K562 (cell line): ENCODE results near the gene ZNRF3. TPM values are rescaled to one million over a fixed set of nuclear protein-coding genes. Genes with fewer than 3 reads are reported as not detected.

Source experiments
- ATAC-seq: fragments of 200-7000 bp; cut with Tn5 transposase; 3 replicates; pipeline ENCODE4 v1.9.1; 2020; ENCODE audit warnings: moderate library complexity
- BruUV-seq: library from RNA; stranded (reverse); fragments of 400-500 nt; replicated peaks from 2 replicates; lab custom pipeline; 2021; lab: Mats Ljungman, UMichigan
- CTCF ChIA-PET: fragments of 300-600 bp; formaldehyde crosslinking; extraction: SDS; loops from one replicate; lab custom pipeline; 2021; ENCODE audit warnings: low intra/inter-chr PET ratio; lab: Yijun Ruan, JAX
- POLR2A ChIA-PET: fragments of 300-600, 350-650 bp; sonication (Branson Sonifier 250); formaldehyde crosslinking; extraction: SDS; loops from one replicate; lab custom pipeline; 2021; ENCODE audit warnings: antibody characterized with exemption, inconsistent platforms; lab: Yijun Ruan, JAX
- DNase-seq, 4 experiments: peaks; one replicate each; pipeline versions ENCODE4 v3.0.0 to v3.0.0-alpha.2; 2011 to 2018; ENCODE audit warnings: low spot score in 3 of 4, mixed read lengths in 3 of 4; ENCODE audit errors: extremely low read depth in 1 of 4
- FAIRE-seq: peaks from 2 replicates; lab custom pipeline; 2011; peaks lifted over from hg19 to GRCh38; lab: Jason Lieb, UNC
- H2AFZ ChIP-seq: 2 replicates; pipeline ENCODE4 v1.6.0; 2011; ENCODE audit warnings: low read depth, low read length, control low read depth, inconsistent platforms
- H3K27ac ChIP-seq: fragments of 200-600 bp; 3 replicates; pipeline ENCODE4 v1.8.0; 2011; ENCODE audit warnings: low read depth, mild to moderate bottlenecking, control low read depth, inconsistent platforms, low read length, moderate library complexity, mixed read lengths; ENCODE audit errors: extremely low read depth
- H3K27me3 ChIP-seq, 2 experiments: fragments of 300-600 bp in 1 of 2; 2 replicates in 1 of 2; 3 replicates in 1 of 2; pipeline versions ENCODE4 v1.6.0 to v1.8.0; 2011; ENCODE audit warnings: inconsistent platforms in 2 of 2, low read length in 2 of 2, mild to moderate bottlenecking in 1 of 2, mixed read lengths in 1 of 2, moderate library complexity in 1 of 2; ENCODE audit not compliant: control insufficient read depth in 2 of 2, insufficient read depth in 2 of 2
- H3K36me3 ChIP-seq: fragments of 300-600 bp; 3 replicates; pipeline ENCODE4 v1.8.0; 2011; ENCODE audit warnings: mild to moderate bottlenecking, low read length, inconsistent platforms; ENCODE audit not compliant: control insufficient read depth, insufficient read depth
- H3K4me1 ChIP-seq, 2 experiments: fragments of 200-600 bp in 1 of 2; replicated peaks in 1 of 2; 2 replicates in 1 of 2; 3 replicates in 1 of 2; pipeline versions ENCODE4 v1.5.1 to v1.8.0; 2011; ENCODE audit warnings: inconsistent platforms in 2 of 2, low read length in 2 of 2, mild to moderate bottlenecking in 1 of 2, mixed read lengths in 1 of 2, moderate library complexity in 1 of 2; ENCODE audit not compliant: control insufficient read depth in 2 of 2, insufficient read depth in 2 of 2
- H3K4me2 ChIP-seq: 2 replicates; pipeline ENCODE4 v1.6.1; 2011; ENCODE audit warnings: low read length, control low read depth, inconsistent platforms, mixed read lengths; ENCODE audit not compliant: insufficient read depth
- H3K4me3 ChIP-seq: fragments of 200-600 bp; sonication (generic), shearing (Covaris generic); 2 replicates; pipeline ENCODE4 v1.5.1; 2016; ENCODE audit warnings: control low read depth, inconsistent platforms
- H3K79me2 ChIP-seq: fragments of 200-600 bp; 3 replicates; pipeline ENCODE4 v1.8.0; 2011; ENCODE audit warnings: low read length, inconsistent platforms; ENCODE audit not compliant: control insufficient read depth, insufficient read depth
- H3K9ac ChIP-seq, 2 experiments: 2 replicates each; pipeline versions ENCODE4 v1.6.0 to v1.6.1; 2011; ENCODE audit warnings: low read depth in 2 of 2, low read length in 2 of 2, control low read depth in 1 of 2, inconsistent platforms in 1 of 2, mild to moderate bottlenecking in 1 of 2, mixed read lengths in 1 of 2; ENCODE audit not compliant: insufficient read depth in 1 of 2
- H3K9me1 ChIP-seq: one replicate; pipeline ENCODE4 v1.6.0; 2011; ENCODE audit warnings: inconsistent platforms, mild to moderate bottlenecking, low read length, moderate library complexity; ENCODE audit not compliant: control insufficient read depth, insufficient read depth
- H3K9me3 ChIP-seq: replicated peaks from 2 replicates; pipeline ENCODE4 v1.5.1; 2011; ENCODE audit warnings: low read depth, low read length, inconsistent platforms; ENCODE audit not compliant: control insufficient read depth, insufficient read depth
- H4K20me1 ChIP-seq: replicated peaks from 2 replicates; pipeline ENCODE4 v1.6.1; 2011; ENCODE audit warnings: low read length, inconsistent platforms, mixed read lengths; ENCODE audit not compliant: control insufficient read depth, insufficient read depth
- DNMT1 ChIP-seq: fragments of 450-650 bp; IDR thresholded peaks from 2 replicates; pipeline ENCODE4 v1.6.1; 2016; ENCODE audit warnings: antibody characterized with exemption, mild to moderate bottlenecking
- KAT2B ChIP-seq: IDR thresholded peaks from one replicate; pipeline ENCODE4 v1.6.1; 2012; ENCODE audit warnings: low read depth, mild to moderate bottlenecking, control low read depth, inconsistent platforms, low read length, moderate library complexity
- LEF1 ChIP-seq: fragments of 450-650 bp; IDR thresholded peaks from 2 replicates; pipeline ENCODE4 v1.6.1; 2016; ENCODE audit warnings: mild to moderate bottlenecking
- POLR3G ChIP-seq: IDR thresholded peaks from 2 replicates; pipeline ENCODE4 v1.6.1; 2011; ENCODE audit not compliant: insufficient read length, insufficient replicate concordance; ENCODE audit errors: extremely low read depth
- RFX1 ChIP-seq: fragments of 450-650 bp; IDR thresholded peaks from 2 replicates; pipeline ENCODE4 v1.6.1; 2016; ENCODE audit warnings: mild to moderate bottlenecking, moderate library complexity
- SMARCA4 ChIP-seq: fragments of 450-650 bp; IDR thresholded peaks from 2 replicates; pipeline ENCODE4 v1.6.1; 2016
- SMARCC2 ChIP-seq: fragments of 450-650 bp; IDR thresholded peaks from 2 replicates; pipeline ENCODE4 v1.6.1; 2017; ENCODE audit warnings: antibody characterized with exemption, moderate library complexity, mild to moderate bottlenecking, low read depth
- TAF1 ChIP-seq: IDR thresholded peaks from 2 replicates; pipeline ENCODE4 v1.6.1; 2011; ENCODE audit warnings: mild to moderate bottlenecking, low read length, moderate library complexity; ENCODE audit not compliant: insufficient read depth, control insufficient read depth, severe bottlenecking; ENCODE audit errors: extremely low read depth
- THRB ChIP-seq: fragments of 450-650 bp; formaldehyde crosslinking; conservative IDR thresholded peaks from 2 replicates; pipeline ENCODE4 v1.4.0; 2022; ENCODE audit warnings: mild to moderate bottlenecking, missing genetic modification characterization
- XRCC4 ChIP-seq: IDR thresholded peaks from one replicate; pipeline ENCODE4 v1.6.1; 2011; ENCODE audit not compliant: insufficient read depth, insufficient read length; ENCODE audit errors: extremely low read depth
- ZBTB7A ChIP-seq: IDR thresholded peaks from 2 replicates; pipeline ENCODE4 v1.6.1; 2011; ENCODE audit warnings: low read depth, mild to moderate bottlenecking, low read length, moderate library complexity, borderline replicate concordance; ENCODE audit not compliant: control insufficient read depth
- ZNF143 ChIP-seq: sonication (generic); formaldehyde crosslinking; IDR thresholded peaks from 2 replicates; pipeline ENCODE4 v1.9.0; 2022; ENCODE audit warnings: mild to moderate bottlenecking, missing genetic modification reagents
- ZNF277 ChIP-seq: fragments of 250-450 bp; sonication (Bioruptor Pico); IDR thresholded peaks from 2 replicates; pipeline ENCODE4 v1.8.0; 2022; ENCODE audit warnings: inconsistent platforms, mild to moderate bottlenecking, moderate library complexity, borderline replicate concordance
- ZNF354B ChIP-seq: fragments of 250-450 bp; sonication (Bioruptor Pico); IDR thresholded peaks from 2 replicates; pipeline ENCODE4 v1.4.0; 2020
- WGBS: fragments of 100-300 bp; shearing (Covaris generic); methylation state at CpG from one replicate; pipeline ENCODE4 v1.1.6; 2016; ENCODE audit warnings: low coverage, mixed read lengths; ENCODE audit not compliant: insufficient coverage; ENCODE audit errors: missing lambda C conversion rate; 5-methylcytosine and 5-hydroxymethylcytosine counted together
- in situ Hi-C: fragments of 300-500 bp; cut with MboI; formaldehyde crosslinking; loops from 4 replicates; pipeline ENCODE4 v1.15.0; 2018; ENCODE audit warnings: inconsistent platforms, mixed read lengths
- intact Hi-C: fragments of 100-400 bp; cut with micrococcal nuclease; formaldehyde crosslinking; loops from 2 replicates; pipeline ENCODE4 v1.14.2; 2022
- polyA plus RNA-seq, 8 experiments: library from polyadenylated mRNA; depleted of rRNA in 4 of 8; stranded (reverse) in 5 of 8; unstranded in 3 of 8; fragments of >200 nt; fragmentation: Nextera tagmentation in 2 of 8; fragmentation: Illumina TruSeq in 1 of 8; extraction: Ambion mirVana in 2 of 8; extraction: Trizol in 1 of 8; gene quantifications; 2 replicates each; pipeline versions ENCODE4 v1.2.1 to v1.2.3, GENCODE V29; 2011 to 2014; ENCODE audit warnings: inconsistent platforms in 1 of 8, missing spikeins in 1 of 8
- total RNA-seq, 7 experiments: library from RNA; depleted of rRNA in 6 of 7; stranded (reverse); fragments of >200 nt in 6 of 7; fragmentation: Illumina TruSeq in 2 of 7; extraction: Trizol in 2 of 7; gene quantifications; 2 replicates each; pipeline versions ENCODE4 v1.2.1 to v1.2.3, GENCODE V29; 2011 to 2021; ENCODE audit warnings: low replicate concordance in 1 of 7

The ZNRF3 gene
- total and polyA plus RNA-seq, 9 of the 15 experiments (the other 6 are each of a cell fraction or from before 2014, with no cell fraction given), result 0.41 to 5.9 (median 1.7) TPM

- no peak for DNase-seq
- H3K4me3 ChIP-seq, result no peak overlapping the region
- no TSS peak for BruUV-seq
- no peaks in the 10 kb centered on the region for H3K79me2 ChIP-seq
- H2AFZ ChIP-seq, result no peak overlapping the region
- TF ChIP-seq DNMT1 (no peak), ZBTB7A (no peak), SMARCA4 (no peak)
- no peak overlapping the region for H3K27ac ChIP-seq
- no peaks in the 10 kb centered on the region for H4K20me1 ChIP-seq
- H3K4me2 ChIP-seq, result no peak overlapping the region
- no peaks in the 10 kb centered on the region for H3K9me3 ChIP-seq
- no peaks in the 10 kb centered on the region for H3K4me1 ChIP-seq
- H3K9me1 ChIP-seq, result no peaks in the 10 kb centered on the region
- no peak overlapping the region for H3K9ac ChIP-seq
- peaks cover 24% of the 10 kb centered on the region; the same call in 2 of the 3 replicates for H3K36me3 ChIP-seq
- no peak for ATAC-seq
- ChIA-PET POLR2A (interaction anchor here (0.7 to 1.1 kb wide), 3 partner anchors 11 to 77 kb away, joined by 3 read pairs; no protein-coding TSS in a partner anchor), CTCF (no interaction called here)
- no peaks in the 10 kb centered on the region for H3K27me3 ChIP-seq
- in situ Hi-C loops (no loop called here), intact Hi-C loops (no loop called here)
- 79% methylated on average over 4 of the region's 4 CpGs for WGBS
- FAIRE-seq, result no peak
Measured at GRCh38 chr22:28992565-28993356, 109.4 kb downstream of the ZNRF3 start.

- Histone ChIP-seq H3K79me2 (no peaks in the 10 kb centered on the region), H3K27me3 (no peaks in the 10 kb centered on the region), H3K27ac (no peak overlapping the region), H3K4me1 (no peaks in the 10 kb centered on the region), H3K9ac (no peak overlapping the region), H3K4me3 (no peak overlapping the region), H2AFZ (no peak overlapping the region), H3K4me2 (no peak overlapping the region), H3K9me3 (no peaks in the 10 kb centered on the region), H3K36me3 (peaks cover 12% of the 10 kb centered on the region; the same call in 1 of the 3 replicates), H3K9me1 (no peaks in the 10 kb centered on the region), H4K20me1 (no peaks in the 10 kb centered on the region)
- no TSS peak for BruUV-seq
- no peak for ATAC-seq
- ChIA-PET POLR2A (no interaction called here), CTCF (no interaction called here)
- WGBS, result 90% methylated on average over 4 of the region's 4 CpGs
- no peak for FAIRE-seq
- in situ Hi-C loops, result no loop called here
- intact Hi-C loops, result no loop called here
- DNase-seq, result no peak
- TF ChIP-seq XRCC4 (no peak), ZNF143 (CRISPR knock-in tag) (no peak), ZNF354B (CRISPR knock-in tag) (no peak), POLR3G (no peak), SMARCC2 (no peak), THRB (CRISPR knock-in tag) (no peak), ZNF277 (no peak), KAT2B (no peak), RFX1 (no peak), LEF1 (no peak), TAF1 (no peak)
Measured at GRCh38 chr22:28994522-28994921, 111.2 kb downstream of the ZNRF3 start.
